GM12874 (cell line): ENCODE measurements around the gene NTRK1.

ENCODE experiments used
- TF ChIP-seq, protein P1 (sequence below): IDR thresholded peaks from 2 replicates; pipeline ENCODE4 v1.5.1; 2011; ENCODE audit warnings: low read depth, mild to moderate bottlenecking, control low read depth, low read length, moderate library complexity; ENCODE audit not compliant: insufficient read depth

NTRK1 gene

DNA sequence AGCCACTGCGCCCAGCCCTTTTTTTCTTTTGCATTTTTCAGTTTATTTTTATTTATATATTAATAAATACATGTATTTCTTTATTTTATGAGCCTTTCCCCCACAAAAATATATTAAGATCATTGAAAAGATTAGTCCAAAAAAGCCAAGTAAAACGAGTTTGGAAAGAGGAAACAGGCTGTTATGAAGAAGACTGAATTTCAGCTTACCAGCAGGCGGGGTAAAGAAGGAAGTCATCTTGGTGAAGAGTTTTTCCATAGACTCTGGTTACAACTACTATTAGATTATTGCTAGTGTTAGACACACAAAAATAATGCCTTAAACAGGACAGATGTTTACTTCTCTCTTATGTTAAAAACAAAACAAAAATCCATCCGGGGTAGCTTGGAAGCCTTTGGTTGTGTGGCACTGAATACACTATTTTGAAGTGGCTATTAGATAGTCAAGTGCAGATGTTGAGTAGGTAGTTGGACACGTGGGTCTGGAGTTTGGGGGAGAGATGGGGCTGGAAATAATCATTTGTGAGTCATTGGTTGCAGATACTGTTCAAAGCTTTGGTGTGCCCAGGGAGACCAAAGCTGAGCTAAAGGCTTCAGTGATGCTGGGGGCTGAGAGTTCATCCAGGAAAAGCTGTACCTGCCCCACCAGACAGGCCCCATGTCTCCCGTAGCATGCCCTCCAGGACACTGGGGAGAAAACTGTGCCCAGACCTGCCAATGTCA lies 51.1 kb downstream of the NTRK1 start:
- TF ChIP-seq, protein P1, sequence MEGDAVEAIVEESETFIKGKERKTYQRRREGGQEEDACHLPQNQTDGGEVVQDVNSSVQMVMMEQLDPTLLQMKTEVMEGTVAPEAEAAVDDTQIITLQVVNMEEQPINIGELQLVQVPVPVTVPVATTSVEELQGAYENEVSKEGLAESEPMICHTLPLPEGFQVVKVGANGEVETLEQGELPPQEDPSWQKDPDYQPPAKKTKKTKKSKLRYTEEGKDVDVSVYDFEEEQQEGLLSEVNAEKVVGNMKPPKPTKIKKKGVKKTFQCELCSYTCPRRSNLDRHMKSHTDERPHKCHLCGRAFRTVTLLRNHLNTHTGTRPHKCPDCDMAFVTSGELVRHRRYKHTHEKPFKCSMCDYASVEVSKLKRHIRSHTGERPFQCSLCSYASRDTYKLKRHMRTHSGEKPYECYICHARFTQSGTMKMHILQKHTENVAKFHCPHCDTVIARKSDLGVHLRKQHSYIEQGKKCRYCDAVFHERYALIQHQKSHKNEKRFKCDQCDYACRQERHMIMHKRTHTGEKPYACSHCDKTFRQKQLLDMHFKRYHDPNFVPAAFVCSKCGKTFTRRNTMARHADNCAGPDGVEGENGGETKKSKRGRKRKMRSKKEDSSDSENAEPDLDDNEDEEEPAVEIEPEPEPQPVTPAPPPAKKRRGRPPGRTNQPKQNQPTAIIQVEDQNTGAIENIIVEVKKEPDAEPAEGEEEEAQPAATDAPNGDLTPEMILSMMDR, result no peak

DNA sequence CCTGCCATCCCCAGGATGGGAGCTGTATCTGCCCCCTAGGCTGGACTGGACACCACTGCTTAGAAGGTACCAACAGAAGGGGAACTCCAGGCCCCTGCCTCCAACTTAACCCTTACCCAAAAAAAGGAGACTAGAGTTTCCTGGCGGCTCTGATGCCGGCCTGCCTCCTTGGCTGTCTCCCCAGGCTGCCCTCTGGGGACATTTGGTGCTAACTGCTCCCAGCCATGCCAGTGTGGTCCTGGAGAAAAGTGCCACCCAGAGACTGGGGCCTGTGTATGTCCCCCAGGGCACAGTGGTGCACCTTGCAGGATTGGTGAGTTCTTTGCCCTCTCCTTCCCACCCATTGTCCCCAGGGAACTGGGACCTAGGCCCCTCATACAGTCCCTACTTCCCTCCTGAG lies 51.6 kb downstream of the NTRK1 start:
- TF ChIP-seq, protein P1, result no peak

DNA sequence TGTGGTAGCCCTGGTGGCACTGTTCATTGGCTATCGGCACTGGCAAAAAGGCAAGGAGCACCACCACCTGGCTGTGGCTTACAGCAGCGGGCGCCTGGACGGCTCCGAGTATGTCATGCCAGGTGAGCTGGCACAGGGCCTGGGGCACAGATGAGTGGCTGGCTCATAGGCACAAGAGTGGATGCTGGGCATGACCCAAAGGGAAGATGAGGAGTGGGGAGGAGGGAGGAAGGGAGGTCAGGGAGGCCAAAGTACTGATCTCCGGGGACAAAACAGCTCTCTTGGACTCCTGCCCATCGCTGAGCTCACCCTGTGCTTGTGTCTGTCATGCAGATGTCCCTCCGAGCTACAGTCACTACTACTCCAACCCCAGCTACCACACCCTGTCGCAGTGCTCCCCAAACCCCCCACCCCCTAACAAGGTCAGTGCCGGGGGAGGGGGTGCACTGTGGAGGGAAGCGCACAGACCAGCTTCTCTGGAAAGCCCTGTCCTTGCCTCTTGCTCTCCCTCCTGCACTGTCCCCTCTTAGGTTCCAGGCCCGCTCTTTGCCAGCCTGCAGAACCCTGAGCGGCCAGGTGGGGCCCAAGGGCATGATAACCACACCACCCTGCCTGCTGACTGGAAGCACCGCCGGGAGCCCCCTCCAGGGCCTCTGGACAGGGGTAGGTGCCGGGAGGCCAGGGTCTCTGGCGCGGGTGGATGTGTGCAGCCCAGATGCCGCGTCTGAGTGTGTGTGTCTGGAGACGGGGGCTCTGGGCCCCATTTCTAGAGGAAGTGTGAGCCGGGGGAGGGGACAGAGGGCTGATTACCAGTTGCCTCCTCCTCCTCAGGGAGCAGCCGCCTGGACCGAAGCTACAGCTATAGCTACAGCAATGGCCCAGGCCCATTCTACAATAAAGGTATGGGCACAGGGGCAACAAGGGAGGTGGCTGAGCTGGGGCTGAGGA lies 52.5 kb downstream of the NTRK1 start:
- TF ChIP-seq, protein P1, result no peak

DNA sequence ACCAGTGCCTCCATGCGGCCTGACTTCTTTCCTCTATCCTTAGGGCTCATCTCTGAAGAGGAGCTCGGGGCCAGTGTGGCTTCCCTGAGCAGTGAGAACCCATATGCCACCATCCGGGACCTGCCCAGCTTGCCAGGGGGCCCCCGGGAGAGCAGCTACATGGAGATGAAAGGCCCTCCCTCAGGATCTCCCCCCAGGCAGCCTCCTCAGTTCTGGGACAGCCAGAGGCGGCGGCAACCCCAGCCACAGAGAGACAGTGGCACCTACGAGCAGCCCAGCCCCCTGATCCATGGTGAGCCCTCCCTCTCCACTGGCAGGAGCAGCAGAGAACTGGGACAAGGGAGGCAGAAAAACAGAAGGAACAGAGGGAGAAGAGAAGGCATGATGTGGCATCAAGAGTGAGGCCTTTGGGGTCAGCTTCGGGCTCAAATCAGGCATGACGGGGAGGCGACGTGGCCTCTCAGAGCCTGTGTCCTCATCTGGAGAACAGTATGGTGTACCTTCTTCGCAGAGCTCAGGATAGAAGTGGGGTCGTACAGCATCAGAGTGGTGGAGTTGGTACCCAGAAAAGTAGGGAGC lies 53.2 kb downstream of the NTRK1 start:
- TF ChIP-seq, protein P1, result no peak

DNA sequence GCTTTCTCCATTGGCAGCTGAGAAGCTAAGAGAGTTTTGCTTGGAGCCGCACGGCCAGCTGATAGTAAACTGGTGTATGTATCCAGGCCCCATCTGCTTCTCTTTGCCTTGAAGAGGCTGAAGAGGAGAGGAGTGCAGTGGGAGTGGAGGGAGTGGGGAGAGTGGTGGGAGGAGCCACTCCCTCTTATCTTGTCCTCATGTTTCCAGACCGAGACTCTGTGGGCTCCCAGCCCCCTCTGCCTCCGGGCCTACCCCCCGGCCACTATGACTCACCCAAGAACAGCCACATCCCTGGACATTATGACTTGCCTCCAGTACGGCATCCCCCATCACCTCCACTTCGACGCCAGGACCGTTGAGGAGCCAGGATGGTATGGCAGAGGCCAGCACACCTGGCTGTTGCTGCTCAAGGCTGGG lies 53.8 kb downstream of the NTRK1 start:
- TF ChIP-seq, protein P1, result no peak

DNA sequence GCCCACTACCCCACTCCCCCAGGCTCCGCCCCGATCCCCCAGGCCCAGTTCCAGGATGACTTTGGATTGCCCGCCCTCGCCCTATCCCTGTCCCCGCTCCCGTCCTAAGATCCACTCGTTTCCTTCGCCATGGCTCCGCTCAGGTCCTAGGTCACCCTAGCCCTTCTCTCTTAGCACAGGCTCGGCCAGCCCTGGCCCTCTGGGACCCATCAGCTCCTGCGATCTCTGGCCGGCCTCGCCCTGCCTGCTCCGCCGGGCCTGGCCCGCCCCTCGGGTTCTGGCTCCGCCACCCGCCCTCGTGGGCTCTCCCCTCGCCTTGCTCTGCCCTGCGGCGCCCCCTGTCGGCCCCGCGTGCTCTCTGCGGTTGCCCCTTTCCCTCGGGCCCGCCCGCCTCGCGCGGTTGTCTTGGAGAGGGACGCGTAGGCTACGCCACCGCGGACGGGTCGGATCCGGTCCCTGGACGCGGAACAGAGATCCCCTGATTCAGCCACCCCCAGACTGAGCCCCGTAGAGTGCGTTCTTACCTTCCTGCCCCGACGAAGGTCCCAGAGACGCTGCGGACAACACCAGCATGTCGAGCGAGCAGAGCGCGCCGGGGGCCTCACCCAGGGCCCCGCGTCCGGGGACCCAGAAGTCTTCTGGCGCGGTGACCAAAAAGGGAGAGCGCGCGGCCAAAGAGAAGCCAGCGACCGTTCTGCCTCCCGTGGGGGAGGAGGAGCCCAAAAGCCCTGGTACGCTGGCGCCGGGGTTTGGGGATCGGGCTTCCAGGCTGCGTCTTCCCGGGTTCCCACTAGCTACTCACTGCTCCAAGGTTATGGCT lies 59.8 kb downstream of the NTRK1 start, which contains the start of gene LRRC71:
LRRC71 (plus strand) TSS at position 400 of the 820 bp plus-strand sequence; CDS start at position 572, 172 bp downstream.
- TF ChIP-seq, protein P1, result peak; percentile 74
